H1 (cell line): ENCODE measurements around the gene SLAMF1. TPM values are rescaled to one million over a fixed set of nuclear protein-coding genes. Genes with fewer than 3 reads are reported as not detected.

Experiments used
- CTCF ChIA-PET: fragments of 300-600 bp; sonication (Branson Sonifier 250); formaldehyde crosslinking; loops from one replicate; lab custom pipeline; 2021; ENCODE audit not compliant: partially characterized antibody; lab: Charles Lee
- POLR2A ChIA-PET: fragments of 300-600 bp; sonication (Branson Sonifier 250); formaldehyde crosslinking; loops from one replicate; lab custom pipeline; 2021; ENCODE audit warnings: inconsistent platforms; ENCODE audit not compliant: partially characterized antibody; lab: Charles Lee
- DNase-seq, 2 experiments: peaks; one replicate each; pipeline versions ENCODE4 v3.0.0 to v3.0.0-alpha.2; 2010 to 2022; ENCODE audit warnings: low spot score in 2 of 2, low read depth in 1 of 2, mixed read lengths in 1 of 2
- FAIRE-seq: peaks from 2 replicates; lab custom pipeline; 2011; peaks lifted over from hg19 to GRCh38; lab: Jason Lieb, UNC
- H2AFZ ChIP-seq: 2 replicates; pipeline ENCODE4 v1.8.1; 2012; ENCODE audit warnings: low read length, inconsistent platforms
- H2AK5ac ChIP-seq: 2 replicates; pipeline ENCODE4 v1.6.1; 2013; ENCODE audit warnings: low read depth, low read length
- H2BK120ac ChIP-seq: replicated peaks from 2 replicates; pipeline ENCODE3; 2013; ENCODE audit warnings: low read depth, low read length, inconsistent platforms
- H2BK12ac ChIP-seq: 2 replicates; pipeline ENCODE4 v1.6.1; 2013; ENCODE audit warnings: low read depth, low read length
- H2BK15ac ChIP-seq: 2 replicates; pipeline ENCODE4 v1.6.1; 2013; ENCODE audit warnings: low read length
- H2BK20ac ChIP-seq: 2 replicates; pipeline ENCODE4 v1.6.1; 2013; ENCODE audit warnings: low read length
- H2BK5ac ChIP-seq: 2 replicates; pipeline ENCODE4 v1.6.1; 2013; ENCODE audit warnings: low read depth, low read length
- H3K14ac ChIP-seq: 2 replicates; pipeline ENCODE4 v1.6.1; 2013; ENCODE audit warnings: inconsistent platforms; ENCODE audit not compliant: insufficient read length
- H3K18ac ChIP-seq: 2 replicates; pipeline ENCODE4 v1.6.1; 2013; ENCODE audit warnings: low read length; ENCODE audit errors: extremely low read depth
- H3K23ac ChIP-seq: 2 replicates; pipeline ENCODE4 v1.6.1; 2013; ENCODE audit warnings: inconsistent platforms; ENCODE audit not compliant: insufficient read length
- H3K23me2 ChIP-seq: 2 replicates; pipeline ENCODE4 v1.6.1; 2013; ENCODE audit warnings: low read depth, low read length
- H3K27ac ChIP-seq: 2 replicates; pipeline ENCODE4 v1.6.1; 2011; ENCODE audit warnings: low read depth, low read length, inconsistent platforms
- H3K27me3 ChIP-seq, 4 experiments: replicated peaks in 1 of 4; 1 replicate in 1 of 4; 2 replicates in 3 of 4; pipeline versions ENCODE4 v1.6.1 to v1.8.1; 2011 to 2013; ENCODE audit warnings: low read length in 3 of 4, mild to moderate bottlenecking in 3 of 4, inconsistent platforms in 2 of 4, mixed read lengths in 2 of 4, moderate library complexity in 1 of 4; ENCODE audit not compliant: control insufficient read depth in 3 of 4, insufficient read depth in 3 of 4; ENCODE audit errors: extremely low read depth in 1 of 4
- H3K36me3 ChIP-seq, 4 experiments: 2 replicates each; pipeline versions ENCODE4 v1.6.1 to v1.8.1; 2011 to 2013; ENCODE audit warnings: mild to moderate bottlenecking in 4 of 4, low read length in 3 of 4, moderate library complexity in 2 of 4, control low read depth in 1 of 4, inconsistent platforms in 1 of 4; ENCODE audit not compliant: insufficient read depth in 4 of 4, control insufficient read depth in 2 of 4
- H3K4ac ChIP-seq: replicated peaks from 2 replicates; pipeline ENCODE3; 2013; ENCODE audit warnings: low read length, low read depth, mixed read lengths, inconsistent platforms; ENCODE audit not compliant: insufficient read length
- H3K4me1 ChIP-seq, 4 experiments: replicated peaks in 1 of 4; 1 replicate in 1 of 4; 2 replicates in 3 of 4; pipeline versions ENCODE4 v1.6.1 to v1.8.1; 2011 to 2013; ENCODE audit warnings: low read length in 3 of 4, inconsistent platforms in 2 of 4, mixed read lengths in 1 of 4; ENCODE audit not compliant: insufficient read depth in 4 of 4, control insufficient read depth in 3 of 4
- H3K4me2 ChIP-seq, 2 experiments: 2 replicates each; pipeline versions ENCODE4 v1.6.1 to v1.8.1; 2011 to 2013; ENCODE audit warnings: low read depth in 2 of 2, low read length in 2 of 2, control low read depth in 1 of 2, inconsistent platforms in 1 of 2, mild to moderate bottlenecking in 1 of 2; ENCODE audit not compliant: insufficient read depth in 1 of 2
- H3K4me3 ChIP-seq, 4 experiments: fragments of 200-600, 300-600 bp in 1 of 4; sonication (generic), shearing (Covaris generic), sonication (Bioruptor Twin) in 1 of 4; 2 replicates each; pipeline versions ENCODE4 v1.5.1 to v1.8.1; 2011 to 2016; ENCODE audit warnings: low read length in 4 of 4, low read depth in 3 of 4, control low read depth in 2 of 4, inconsistent platforms in 2 of 4, mild to moderate bottlenecking in 2 of 4, mixed read lengths in 1 of 4, moderate library complexity in 1 of 4; ENCODE audit not compliant: insufficient read depth in 2 of 4; ENCODE audit errors: extremely low read depth in 1 of 4
- H3K56ac ChIP-seq: replicated peaks from 2 replicates; pipeline ENCODE3; 2013; ENCODE audit warnings: low read depth, mild to moderate bottlenecking, mixed read lengths, low read length, inconsistent platforms; ENCODE audit not compliant: insufficient read length
- H3K79me1 ChIP-seq: 2 replicates; pipeline ENCODE4 v1.6.1; 2013; ENCODE audit warnings: low read depth, low read length, control low read depth
- H3K79me2 ChIP-seq, 2 experiments: 2 replicates each; pipeline versions ENCODE4 v1.6.1 to v1.8.1; 2012 to 2013; ENCODE audit warnings: low read length in 2 of 2, mild to moderate bottlenecking in 2 of 2, inconsistent platforms in 1 of 2; ENCODE audit not compliant: insufficient read depth in 2 of 2, control insufficient read depth in 1 of 2
- H3K9ac ChIP-seq, 4 experiments: replicated peaks in 1 of 4; 1 replicate in 1 of 4; 2 replicates in 3 of 4; pipeline versions ENCODE4 v1.6.1 to v1.8.1; 2011 to 2013; ENCODE audit warnings: low read depth in 3 of 4, low read length in 3 of 4, control low read depth in 2 of 4, mild to moderate bottlenecking in 2 of 4, moderate library complexity in 2 of 4, inconsistent platforms in 1 of 4; ENCODE audit errors: extremely low read depth in 1 of 4
- H3K9me3 ChIP-seq, 2 experiments: 2 replicates each; pipeline versions ENCODE4 v1.6.1 to v1.8.1; 2012 to 2013; ENCODE audit warnings: mild to moderate bottlenecking in 2 of 2, moderate library complexity in 2 of 2, control low read depth in 1 of 2, inconsistent platforms in 1 of 2, low read depth in 1 of 2, low read length in 1 of 2, mixed read lengths in 1 of 2; ENCODE audit not compliant: insufficient read depth in 2 of 2
- H4K20me1 ChIP-seq, 2 experiments: replicated peaks in 1 of 2; 2 replicates each; pipeline versions ENCODE3 to v1.8.1; 2011 to 2013; ENCODE audit warnings: inconsistent platforms in 2 of 2, low read length in 2 of 2, mild to moderate bottlenecking in 1 of 2; ENCODE audit not compliant: insufficient read depth in 2 of 2, control insufficient read depth in 1 of 2
- H4K5ac ChIP-seq: 2 replicates; pipeline ENCODE4 v1.6.1; 2013; ENCODE audit warnings: low read length, low read depth, mixed read lengths, inconsistent platforms; ENCODE audit not compliant: insufficient read length
- H4K8ac ChIP-seq: 2 replicates; pipeline ENCODE4 v1.8.0; 2013; ENCODE audit warnings: mild to moderate bottlenecking, moderate library complexity, low read length, inconsistent platforms; ENCODE audit not compliant: insufficient read depth; ENCODE audit errors: extremely low read depth
- H4K91ac ChIP-seq: replicated peaks from 2 replicates; pipeline ENCODE3; 2013; ENCODE audit warnings: low read length, mixed read lengths, inconsistent platforms; ENCODE audit not compliant: insufficient read length
- CREB1 ChIP-seq: IDR thresholded peaks from 2 replicates; pipeline ENCODE4 v1.6.1; 2012; ENCODE audit warnings: inconsistent platforms
- EP300 ChIP-seq, 2 experiments: IDR thresholded peaks; 1 replicate in 1 of 2; 2 replicates in 1 of 2; pipeline ENCODE4 v1.6.1; 2011 to 2012; ENCODE audit warnings: low read depth in 2 of 2, low read length in 2 of 2, mild to moderate bottlenecking in 2 of 2, borderline replicate concordance in 1 of 2, inconsistent platforms in 1 of 2, moderate library complexity in 1 of 2
- EZH2 ChIP-seq: fragments of 200-600 bp; sonication (generic); IDR thresholded peaks from 2 replicates; pipeline ENCODE4 v1.7.1; 2012; ENCODE audit warnings: low read depth, mild to moderate bottlenecking, moderate library complexity, low read length, inconsistent platforms; ENCODE audit not compliant: severe bottlenecking
- KDM4A ChIP-seq: IDR thresholded peaks from one replicate; pipeline ENCODE4 v1.7.1; 2012; ENCODE audit warnings: low read depth, mild to moderate bottlenecking, moderate library complexity, low read length, inconsistent platforms; ENCODE audit not compliant: severe bottlenecking
- MAFK ChIP-seq: IDR thresholded peaks from 2 replicates; pipeline ENCODE4 v1.6.1; 2012; ENCODE audit warnings: low read depth, mild to moderate bottlenecking, improper control_type of control experiment, low read length
- NRF1 ChIP-seq: IDR thresholded peaks from 2 replicates; pipeline ENCODE4 v1.6.1; 2011; ENCODE audit warnings: mild to moderate bottlenecking, low read depth, low read length, improper control_type of control experiment
- POLR2A ChIP-seq, 2 experiments: IDR thresholded peaks; 1 replicate in 1 of 2; 2 replicates in 1 of 2; pipeline ENCODE4 v1.6.1; 2011; ENCODE audit warnings: low read depth in 2 of 2, low read length in 2 of 2, mild to moderate bottlenecking in 2 of 2; ENCODE audit errors: control extremely low read depth in 1 of 2
- POLR2AphosphoS5 ChIP-seq: IDR thresholded peaks from 2 replicates; pipeline ENCODE4 v1.6.1; 2011; ENCODE audit warnings: low read depth, low read length
- RFX5 ChIP-seq: IDR thresholded peaks from 2 replicates; pipeline ENCODE4 v1.6.1; 2011; ENCODE audit warnings: low read depth, low read length, improper control_type of control experiment, borderline replicate concordance
- SRF ChIP-seq: IDR thresholded peaks from 2 replicates; pipeline ENCODE4 v1.6.1; 2011; ENCODE audit warnings: mild to moderate bottlenecking, low read depth, low read length, moderate library complexity
- SUZ12 ChIP-seq: fragments of 200-600 bp; sonication (generic); IDR thresholded peaks from 2 replicates; pipeline ENCODE4 v1.6.1; 2012; ENCODE audit warnings: mild to moderate bottlenecking, inconsistent platforms, low read length, moderate library complexity, mixed read lengths
- TAF7 ChIP-seq: optimal IDR thresholded peaks from 2 replicates; pipeline ENCODE3; 2011; ENCODE audit warnings: low read depth, mild to moderate bottlenecking, inconsistent platforms, low read length, moderate library complexity, borderline replicate concordance
- TBP ChIP-seq: IDR thresholded peaks from 2 replicates; pipeline ENCODE4 v1.6.1; 2011; ENCODE audit warnings: low read depth, low read length, improper control_type of control experiment
- TEAD4 ChIP-seq: IDR thresholded peaks from 2 replicates; pipeline ENCODE4 v1.6.1; 2012; ENCODE audit warnings: low read depth, low read length, inconsistent platforms, mixed read lengths
- WGBS, 2 experiments: shearing (Covaris generic) in 1 of 2; methylation state at CpG; one replicate each; pipeline versions ENCODE4 v1.1.6 to v1.1.7; 2013 to 2015; ENCODE audit warnings: low lambda C conversion rate in 2 of 2, mixed read lengths in 2 of 2, inconsistent platforms in 1 of 2, low coverage in 1 of 2, missing lambda C conversion rate in 1 of 2; ENCODE audit not compliant: insufficient replicate concordance in 2 of 2, insufficient coverage in 1 of 2, insufficient read length in 1 of 2; ENCODE audit errors: extremely low coverage in 1 of 2, missing lambda C conversion rate in 1 of 2; 5-methylcytosine and 5-hydroxymethylcytosine counted together
- polyA plus RNA-seq, 7 experiments: library from polyadenylated mRNA; depleted of rRNA in 3 of 7; stranded (reverse) in 5 of 7; unstranded in 2 of 7; fragments of >200 nt in 5 of 7; fragments of 200-250 nt in 2 of 7; gene quantifications; 1 replicate in 5 of 7; 2 replicates in 1 of 7; 4 replicates in 1 of 7; pipeline versions ENCODE4 v1.2.1 to v1.2.3, GENCODE V29; 2011 to 2013; ENCODE audit warnings: missing spikeins in 2 of 7, mixed read lengths in 2 of 7
- total RNA-seq: library from RNA; stranded (reverse); fragmentation: NEBNext Ultra II Directional; extraction: Animal tissue kit (Norgen Biotek cat#: 25700); gene quantifications from 2 replicates; pipeline ENCODE4 v1.2.1, GENCODE V29; 2021

SLAMF1 gene
- total and polyA plus RNA-seq, 2 of the 8 experiments (the other 6 are each of a cell fraction or from before 2014, with no cell fraction given): not detected

DNA sequence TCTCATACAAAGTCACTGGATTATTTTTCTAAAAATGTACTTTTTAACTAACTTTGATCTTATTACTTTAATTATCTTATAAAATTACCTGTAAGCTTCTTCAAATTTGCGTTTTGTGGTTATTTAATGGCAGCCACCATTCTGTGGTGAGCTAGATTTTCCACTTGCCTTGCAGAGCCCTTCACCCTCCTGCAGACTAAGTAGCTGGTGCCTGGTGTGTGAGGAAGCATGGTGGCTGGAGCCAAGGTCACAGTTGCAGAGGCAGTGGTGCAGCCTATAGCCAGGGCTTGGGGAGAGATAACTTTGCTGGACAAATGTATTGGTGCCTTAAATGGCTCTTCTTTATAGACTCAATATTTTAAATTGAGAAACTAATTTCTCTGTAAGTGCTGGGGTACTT lies 56.4 kb downstream of the SLAMF1 start:
- no peak overlapping the region for H2BK12ac ChIP-seq
- H3K14ac ChIP-seq: no peak overlapping the region
- DNase-seq (no peak), FAIRE-seq (no peak)
- no peaks in the 10 kb centered on the region; the same call in 1 of the 2 replicates for H3K23me2 ChIP-seq
- no peak overlapping the region for H3K18ac ChIP-seq
- no peak overlapping the region for H3K56ac ChIP-seq
- no peak overlapping the region for H4K8ac ChIP-seq
- H3K27me3 ChIP-seq: no peaks in the 10 kb centered on the region
- no peak overlapping the region for H2BK20ac ChIP-seq
- no peak overlapping the region for H3K4ac ChIP-seq
- H4K5ac ChIP-seq: no peak overlapping the region
- no peak overlapping the region for H3K4me3 ChIP-seq
- ChIA-PET POLR2A (interaction anchor here (0.5 kb wide), 1 partner anchor 228 kb away, joined by 3 read pairs; no protein-coding TSS in a partner anchor), CTCF (interaction anchor here (0.8 to 1.0 kb wide), 4 partner anchors 8 to 164 kb away, joined by 3 read pairs; no protein-coding TSS in a partner anchor)
- H3K4me2 ChIP-seq: no peak overlapping the region
- no peak overlapping the region for H2BK5ac ChIP-seq
- H4K20me1 ChIP-seq: no peaks in the 10 kb centered on the region
- H3K23ac ChIP-seq: no peak overlapping the region
- no peaks in the 10 kb centered on the region for H3K36me3 ChIP-seq
- H4K91ac ChIP-seq: no peak overlapping the region
- WGBS, 2 experiments: 86% methylated on average over 1 of the region's 1 CpG; no CpG with 5 or more reads in 1 of the 2 experiments
- no peak overlapping the region for H2BK120ac ChIP-seq
- H2AFZ ChIP-seq: no peak overlapping the region
- H3K79me1 ChIP-seq: no peaks in the 10 kb centered on the region
- TF ChIP-seq SRF: no peak
- no peak for TF ChIP-seq EP300 (IDR thresholded peaks at IDR 0.05; ENCODE audit: borderline replicate concordance in 1 of 2, low read depth in 2 of 2, low read length in 2 of 2)
- TF ChIP-seq POLR2A (IDR thresholded peaks at IDR 0.05; ENCODE audit: control extremely low read depth in 1 of 2, low read depth in 2 of 2, low read length in 2 of 2): no peak
- TF ChIP-seq EZH2: no peak
- no peak for TF ChIP-seq RFX5
- TF ChIP-seq MAFK: no peak
- no peak for TF ChIP-seq SUZ12
- TF ChIP-seq TBP: no peak
- TF ChIP-seq CREB1: no peak
- no peak for TF ChIP-seq KDM4A
- no peak for TF ChIP-seq NRF1
- no peak for TF ChIP-seq POLR2AphosphoS5
- no peak for TF ChIP-seq TEAD4
- no peak for TF ChIP-seq TAF7
- no peaks in the 10 kb centered on the region for H3K79me2 ChIP-seq
- no peaks in the 10 kb centered on the region for H3K9me3 ChIP-seq
- no peak overlapping the region for H3K9ac ChIP-seq
- H3K4me1 ChIP-seq: no peaks in the 10 kb centered on the region
- H2AK5ac ChIP-seq: no peak overlapping the region
- H2BK15ac ChIP-seq: no peak overlapping the region
- no peak overlapping the region for H3K27ac ChIP-seq
